OCI-LY7 (cell line): Measurements from ENCODE around the gene ATXN7L3.

ENCODE experiments used
- EZH2phosphoT487 ChIP-seq: fragments of 200-600 bp; sonication (generic); IDR thresholded peaks from 2 replicates; pipeline ENCODE4 v1.6.1; 2018; ENCODE audit warnings: low read depth, borderline replicate concordance, mild to moderate bottlenecking, mixed run types, antibody characterized with exemption, low read length, moderate library complexity, mixed read lengths
- TF ChIP-seq, protein P1 (sequence below): fragments of 200-600 bp; sonication (generic); conservative IDR thresholded peaks from 2 replicates; pipeline ENCODE4 v1.5.1; 2014; ENCODE audit warnings: mild to moderate bottlenecking, antibody characterized with exemption, low read length, moderate library complexity, mixed read lengths

DNA sequence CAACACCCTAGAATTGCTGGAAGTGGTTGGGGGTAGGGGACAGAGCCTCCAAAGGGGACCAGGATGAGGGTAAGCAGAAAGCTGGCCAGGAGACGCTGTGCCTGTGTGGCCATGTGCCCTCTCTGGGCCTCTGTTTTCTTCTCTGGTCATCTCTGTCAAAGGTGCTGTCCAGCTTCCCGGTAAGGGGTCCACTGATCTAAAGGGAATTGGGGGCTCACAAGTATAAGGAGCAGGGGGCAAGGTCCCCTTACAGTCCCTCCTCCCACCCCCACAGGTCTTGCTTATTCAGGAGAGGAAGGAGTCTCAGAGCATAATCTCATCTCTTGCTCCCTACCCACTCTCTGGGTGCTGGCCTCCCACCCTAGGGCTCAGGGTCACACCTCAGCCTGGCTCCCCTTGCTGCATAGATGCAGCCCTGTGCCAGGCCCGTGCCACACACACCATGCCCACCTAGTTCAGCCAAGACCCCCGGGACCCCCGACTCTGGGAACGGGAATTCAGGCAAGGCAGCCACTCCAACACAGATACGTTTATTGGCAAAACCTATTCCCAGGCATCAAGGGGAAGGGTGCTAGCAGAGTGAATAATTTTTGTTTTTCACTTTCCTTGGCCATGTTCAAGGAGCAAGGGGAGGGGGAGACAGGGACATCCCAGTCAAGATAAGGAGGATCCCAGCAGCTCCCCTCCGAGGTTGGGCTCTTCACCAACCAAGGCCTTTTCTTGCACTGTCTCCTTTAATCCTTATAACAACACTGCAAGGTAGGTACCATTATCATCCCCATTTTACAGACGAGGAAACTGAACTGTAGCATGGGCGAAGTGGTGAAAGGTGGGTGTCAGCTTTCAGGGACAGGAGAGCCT, 48.4 kb upstream of the ATXN7L3 start:
- TF ChIP-seq, protein P1, sequence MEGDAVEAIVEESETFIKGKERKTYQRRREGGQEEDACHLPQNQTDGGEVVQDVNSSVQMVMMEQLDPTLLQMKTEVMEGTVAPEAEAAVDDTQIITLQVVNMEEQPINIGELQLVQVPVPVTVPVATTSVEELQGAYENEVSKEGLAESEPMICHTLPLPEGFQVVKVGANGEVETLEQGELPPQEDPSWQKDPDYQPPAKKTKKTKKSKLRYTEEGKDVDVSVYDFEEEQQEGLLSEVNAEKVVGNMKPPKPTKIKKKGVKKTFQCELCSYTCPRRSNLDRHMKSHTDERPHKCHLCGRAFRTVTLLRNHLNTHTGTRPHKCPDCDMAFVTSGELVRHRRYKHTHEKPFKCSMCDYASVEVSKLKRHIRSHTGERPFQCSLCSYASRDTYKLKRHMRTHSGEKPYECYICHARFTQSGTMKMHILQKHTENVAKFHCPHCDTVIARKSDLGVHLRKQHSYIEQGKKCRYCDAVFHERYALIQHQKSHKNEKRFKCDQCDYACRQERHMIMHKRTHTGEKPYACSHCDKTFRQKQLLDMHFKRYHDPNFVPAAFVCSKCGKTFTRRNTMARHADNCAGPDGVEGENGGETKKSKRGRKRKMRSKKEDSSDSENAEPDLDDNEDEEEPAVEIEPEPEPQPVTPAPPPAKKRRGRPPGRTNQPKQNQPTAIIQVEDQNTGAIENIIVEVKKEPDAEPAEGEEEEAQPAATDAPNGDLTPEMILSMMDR: no peak
- no peak for TF ChIP-seq EZH2phosphoT487
